NCI-H526 treated with DMSO at 0.1 percent for 48 hours (cell line): ENCODE results near the gene FGFR3.

Source experiments
- DNase-seq: peaks from one replicate; lab custom pipeline; 2025; lab: John Stamatoyannopoulos, UW

The FGFR3 gene

GRCh38 chr4:1770791-1771231 is 22.3 kb upstream of the FGFR3 start:
- no peak for DNase-seq

DNA sequence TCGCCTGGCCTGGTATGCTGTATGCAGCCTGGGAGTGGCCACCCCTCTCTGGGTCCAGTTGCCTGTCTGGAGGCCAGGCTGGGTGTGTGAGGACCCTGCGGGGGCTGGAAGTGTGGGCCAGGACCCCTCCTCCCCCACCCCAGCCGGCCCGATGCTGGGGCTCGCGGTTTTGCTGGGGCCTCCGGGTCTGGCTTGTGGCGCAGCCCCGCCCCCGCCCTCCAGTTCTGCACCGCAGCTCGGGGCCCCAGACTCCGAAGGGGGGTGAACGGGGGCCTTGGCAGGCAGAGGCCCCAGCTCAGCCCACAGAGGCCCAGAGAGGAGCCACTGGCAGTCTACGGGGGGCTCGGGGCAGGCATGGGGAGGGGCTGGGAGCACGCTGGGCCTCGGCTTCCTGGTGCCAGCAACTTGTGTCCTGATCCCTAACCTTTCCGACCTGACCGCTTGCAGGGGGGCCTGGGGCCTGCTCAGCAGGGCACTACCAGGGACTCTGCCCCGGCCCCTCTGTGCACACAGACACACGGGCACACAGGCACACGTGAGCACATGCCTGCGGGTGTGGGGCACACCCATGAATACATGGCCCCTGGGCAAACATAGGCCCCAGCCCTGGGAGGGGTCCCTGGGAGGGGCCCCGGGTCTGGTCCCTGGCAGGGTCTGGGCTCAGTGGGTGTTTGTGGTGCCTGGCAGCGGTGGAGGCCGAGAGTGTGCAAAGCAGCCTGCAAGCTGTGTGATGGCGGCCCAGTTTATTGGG is 21.4 kb upstream of the FGFR3 start:
- no peak for DNase-seq

GRCh38 chr4:1772853-1773538 is 20.1 kb upstream of the FGFR3 start:
- DNase-seq: no peak

- no peak for DNase-seq
These were observed 19.3 kb upstream of the FGFR3 start for GRCh38 chr4:1773754-1774153.

GRCh38 chr4:1775731-1776500 is 17.2 kb upstream of the FGFR3 start:
- no peak for DNase-seq

DNA sequence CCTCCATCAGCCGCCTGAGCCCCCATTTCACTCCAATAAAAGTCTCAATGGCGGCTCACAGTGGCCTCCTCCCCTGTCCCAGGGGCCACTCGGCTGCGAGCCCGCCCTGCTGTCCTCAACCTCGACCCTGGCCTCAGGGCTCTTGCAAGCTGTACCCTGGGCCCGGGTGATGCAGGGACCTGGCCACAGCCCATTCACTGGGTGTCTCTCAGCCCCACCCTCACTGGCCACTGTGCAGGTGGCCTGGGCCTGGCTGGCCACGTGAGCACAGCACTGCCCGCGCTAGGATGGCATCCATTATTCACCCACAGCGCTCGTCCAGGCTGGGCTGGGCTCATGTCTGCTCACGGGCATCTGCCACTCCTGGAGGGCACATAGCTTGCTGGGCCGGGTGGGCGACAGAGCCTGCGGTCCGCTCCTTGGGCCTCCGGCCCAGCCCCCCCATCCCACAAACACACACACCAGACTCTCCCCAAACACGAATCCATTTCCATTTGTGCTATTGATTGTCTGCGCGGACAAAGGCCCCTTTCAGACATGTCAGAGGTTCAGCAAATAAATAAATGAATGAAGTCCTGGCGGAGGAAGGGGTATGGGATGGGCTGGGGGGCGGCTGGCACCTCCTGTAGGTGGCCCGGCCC is 16.5 kb upstream of the FGFR3 start:
- DNase-seq: no peak

DNA sequence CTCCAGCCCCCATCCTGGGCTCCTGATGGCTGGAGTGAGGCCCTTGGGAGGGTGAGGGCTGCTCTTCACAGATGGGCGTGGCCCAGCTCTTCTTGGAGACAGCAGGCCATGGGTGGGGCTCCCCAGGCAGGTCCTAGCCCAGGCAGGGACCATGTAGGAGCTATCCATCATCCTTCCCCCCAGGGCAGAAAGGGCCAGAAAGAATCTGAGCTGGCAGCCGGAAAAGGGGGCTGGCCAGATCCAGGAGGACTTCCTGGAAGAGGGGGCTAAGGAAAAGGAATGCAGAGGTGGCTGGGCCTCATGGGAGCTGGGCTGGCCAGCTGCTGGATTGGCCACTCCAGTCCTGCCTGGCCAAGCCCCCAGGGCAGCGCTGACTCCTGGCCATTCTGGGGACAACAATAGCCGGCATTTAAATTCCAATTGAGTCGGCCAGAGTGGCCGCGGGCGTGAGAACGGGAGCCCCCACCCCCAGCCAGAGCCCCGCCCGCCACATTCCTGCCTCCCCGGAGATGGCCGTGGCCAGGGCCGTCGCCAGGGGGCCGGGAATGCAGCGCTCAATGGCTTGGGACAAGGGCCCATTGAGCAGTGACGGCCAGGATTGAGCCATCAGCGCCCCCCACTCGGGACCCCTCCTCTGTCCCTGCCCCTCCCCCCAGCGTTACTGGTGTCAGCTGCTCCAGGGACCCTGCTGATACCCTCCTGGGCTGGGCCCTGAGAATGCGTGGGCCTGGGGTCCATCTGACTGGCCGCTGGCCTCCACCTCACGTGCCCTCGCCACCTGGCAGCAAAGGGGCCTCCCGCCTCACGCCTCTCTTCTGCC is 15.1 kb upstream of the FGFR3 start:
- DNase-seq: no peak

- no peak for DNase-seq
These were observed 14.3 kb upstream of the FGFR3 start for GRCh38 chr4:1778642-1779392.

GRCh38 chr4:1779588-1780382 is 13.3 kb upstream of the FGFR3 start:
- no peak for DNase-seq

DNA sequence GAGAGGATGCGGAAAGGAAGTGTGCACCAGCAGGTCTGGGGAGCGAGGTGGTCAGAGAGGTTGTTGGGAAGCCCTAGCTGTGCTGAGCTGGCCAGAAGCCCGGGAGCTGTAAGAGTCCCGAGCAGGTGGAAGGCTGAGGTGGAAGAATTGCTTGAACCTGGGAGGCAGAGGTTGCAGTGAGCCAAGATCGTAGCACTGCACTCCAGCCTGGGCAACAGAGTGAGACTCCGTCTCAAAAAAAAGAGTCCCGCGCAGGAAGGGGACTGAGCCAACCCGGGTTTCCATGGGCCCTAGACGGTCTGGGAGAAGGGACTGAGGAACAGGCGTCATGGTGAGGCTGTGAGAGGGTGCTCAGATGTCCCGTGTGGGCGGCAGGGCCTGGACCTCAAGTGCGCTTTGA is 12.7 kb upstream of the FGFR3 start:
- DNase-seq: no peak

DNA sequence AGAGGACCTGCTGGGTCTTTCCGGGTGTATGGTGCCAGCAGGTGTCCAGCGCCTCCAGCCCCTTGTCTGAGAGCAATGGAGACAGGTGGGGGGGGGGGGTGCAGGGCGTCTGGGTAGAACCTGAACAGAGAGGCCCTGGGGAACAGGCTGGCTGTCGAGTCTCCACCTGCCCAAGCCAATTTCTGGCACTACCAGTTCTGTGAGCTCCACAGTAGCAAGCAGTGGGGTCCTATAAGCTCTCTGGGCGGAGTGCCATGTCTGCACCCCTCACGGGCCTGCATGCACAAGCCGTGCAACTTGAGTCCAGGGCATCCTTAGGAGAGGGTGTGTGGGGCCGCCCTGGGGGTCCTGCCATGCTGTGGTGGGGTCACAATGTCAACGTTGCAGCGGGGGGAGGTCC is 10.1 kb upstream of the FGFR3 start:
- DNase-seq: no peak

GRCh38 chr4:1783970-1784369 is 9.1 kb upstream of the FGFR3 start:
- DNase-seq: no peak

DNA sequence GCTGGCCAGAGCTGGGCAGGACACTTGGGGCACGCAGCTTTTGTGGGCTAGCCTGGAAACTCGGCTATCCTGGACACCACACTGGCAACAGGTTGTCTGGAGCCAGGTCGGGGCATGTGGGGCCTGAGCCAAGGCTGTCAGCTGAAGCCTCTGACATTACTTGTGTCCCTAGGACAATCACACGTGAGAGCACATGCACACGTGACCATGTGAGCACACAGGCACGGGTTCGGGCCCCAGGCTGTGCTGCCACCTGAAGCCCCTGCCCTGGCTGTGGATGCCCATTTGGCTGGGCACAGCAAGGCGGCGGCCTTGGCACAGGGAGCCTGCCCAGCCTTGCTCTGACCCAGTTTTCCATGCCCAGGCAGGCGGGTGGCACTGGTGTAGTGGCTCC is 8.7 kb upstream of the FGFR3 start:
- DNase-seq: no peak

- DNase-seq: no peak
These were observed 8.1 kb upstream of the FGFR3 start for GRCh38 chr4:1784789-1785591.

GRCh38 chr4:1785592-1785991 is 7.5 kb upstream of the FGFR3 start:
- no peak for DNase-seq

DNA sequence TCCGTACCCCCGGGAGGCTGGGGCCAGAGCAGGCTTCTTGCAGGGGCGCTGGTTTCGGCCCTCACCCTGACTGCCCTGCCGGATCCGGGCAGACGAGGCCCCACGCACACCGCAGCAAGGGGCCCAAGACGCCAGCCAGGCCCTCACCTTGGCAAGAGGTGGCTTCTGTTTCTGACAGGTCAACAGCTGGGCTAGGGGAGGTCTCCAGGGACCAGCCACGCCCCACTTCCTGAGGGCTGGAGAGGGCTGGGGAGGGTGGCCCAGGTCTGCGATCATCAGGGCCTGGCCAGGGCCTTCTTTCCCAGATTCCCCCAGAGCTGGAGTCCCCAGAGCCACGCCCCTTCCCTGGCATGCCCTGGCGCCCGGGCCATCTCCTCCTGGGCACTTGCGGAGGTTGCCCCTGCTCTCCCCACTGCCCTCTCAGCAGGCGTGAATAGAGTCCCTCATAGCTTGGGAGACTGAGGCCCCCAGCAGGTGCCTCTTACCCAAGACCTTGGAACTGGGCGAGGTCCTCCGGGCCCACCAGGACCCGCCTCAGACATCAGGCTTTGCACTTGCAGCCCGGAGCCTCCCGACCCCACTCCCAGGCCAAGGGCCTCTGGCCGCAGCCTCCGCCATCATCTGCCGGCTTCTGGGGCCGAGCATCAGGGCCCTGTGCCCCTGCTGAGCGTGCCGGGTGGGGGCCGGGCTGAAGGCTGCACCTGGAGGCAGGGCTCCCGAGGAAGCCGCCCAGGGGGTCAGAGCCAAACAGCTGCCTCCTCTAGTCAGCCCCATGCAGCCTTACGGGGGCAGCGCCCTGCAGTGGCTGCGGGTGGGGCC is 6.3 kb upstream of the FGFR3 start:
- DNase-seq: no peak

DNA sequence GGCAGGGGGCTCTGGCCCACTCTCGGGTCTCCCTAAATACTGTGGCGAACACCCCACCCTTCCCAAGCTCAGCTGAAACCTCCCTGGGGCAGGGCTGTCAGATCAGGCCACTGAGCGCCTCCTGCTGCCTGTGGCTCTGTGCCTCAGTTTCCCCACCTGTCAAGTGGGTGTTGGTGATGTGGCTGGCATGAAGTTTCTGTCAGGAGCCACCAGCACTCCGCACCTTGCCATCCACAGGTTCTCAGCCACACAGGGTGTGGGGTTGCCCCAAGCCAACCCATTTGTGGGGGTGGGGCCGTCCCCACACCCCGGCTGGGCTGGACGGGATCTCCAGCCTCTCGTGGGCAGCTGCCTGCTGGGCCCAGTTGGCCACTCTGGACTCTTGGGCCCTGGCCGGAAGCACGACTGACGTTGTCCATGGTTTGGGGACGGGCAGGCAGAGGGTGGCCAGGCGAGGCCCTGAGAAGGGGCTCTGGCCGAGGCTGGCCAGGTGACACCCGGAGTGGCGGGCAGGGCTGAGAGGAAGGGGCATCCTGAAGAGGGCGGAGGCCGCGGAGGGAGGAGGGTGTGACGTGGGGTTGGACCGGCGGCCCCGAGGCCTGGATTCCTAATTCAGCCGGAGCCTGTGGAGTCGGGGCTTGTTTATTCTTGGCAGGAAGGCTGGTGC is 5.5 kb upstream of the FGFR3 start:
- no peak for DNase-seq
